Activated naive CD4-positive, alpha-beta T cell treated with anti-CD3 and anti-CD28 coated beads, Interleukin-2, amount 50 U/mL, for 24 hours (primary cell): Measurements from ENCODE around the gene ZIK1.

Experiments used
- H3K27ac Mint-ChIP-seq: one replicate; pipeline ENCODE4 v1.8.0; 2021; ENCODE audit warnings: mild to moderate bottlenecking, mixed read lengths
- H3K27me3 Mint-ChIP-seq: one replicate; pipeline ENCODE4 v1.8.0; 2021; ENCODE audit warnings: mixed read lengths
- H3K36me3 Mint-ChIP-seq: one replicate; pipeline ENCODE4 v1.8.0; 2021; ENCODE audit warnings: mixed read lengths
- H3K4me1 Mint-ChIP-seq: one replicate; pipeline ENCODE4 v1.8.0; 2021; ENCODE audit warnings: mixed read lengths
- H3K4me3 Mint-ChIP-seq: one replicate; pipeline ENCODE4 v1.8.0; 2021; ENCODE audit warnings: mild to moderate bottlenecking, mixed read lengths
- H3K9me3 Mint-ChIP-seq: one replicate; pipeline ENCODE4 v1.8.0; 2021; ENCODE audit warnings: mixed read lengths

Gene ZIK1

GRCh38 chr19:57583521-57584416, at the start of gene ZIK1:
Gene ZIK1 (plus strand): TSS chr19:57584145. CDS start chr19:57584357, 212 bp downstream.
- Mint-ChIP-seq H3K36me3 (peaks cover 49% of the 10 kb centered on the region), H3K27ac (peak within 1 kb of the TSS; percentile 88), H3K4me1 (peaks cover 22% of the 10 kb centered on the region), H3K9me3 (peaks cover 41% of the 10 kb centered on the region), H3K4me3 (peak within 1 kb of the TSS; percentile 97), H3K27me3 (no peaks in the 10 kb centered on the region)

GRCh38 chr19:57537953-57538547, 45.9 kb upstream of the ZIK1 start:
- Mint-ChIP-seq H3K27me3 (no peaks in the 10 kb centered on the region), H3K36me3 (peaks cover 90% of the 10 kb centered on the region), H3K9me3 (peaks cover 30% of the 10 kb centered on the region), H3K4me1 (no peaks in the 10 kb centered on the region), H3K27ac (no peak overlapping the region), H3K4me3 (no peak overlapping the region)

- no peaks in the 10 kb centered on the region for H3K4me1 Mint-ChIP-seq
- no peak overlapping the region for H3K27ac Mint-ChIP-seq
- H3K9me3 Mint-ChIP-seq = peaks cover 56% of the 10 kb centered on the region
- H3K36me3 Mint-ChIP-seq = peaks cover 81% of the 10 kb centered on the region
- H3K27me3 Mint-ChIP-seq = no peaks in the 10 kb centered on the region
- no peak overlapping the region for H3K4me3 Mint-ChIP-seq
Observed at GRCh38 chr19:57546513-57546912, 37.4 kb upstream of the ZIK1 start.

- Mint-ChIP-seq H3K4me3 (no peak overlapping the region), H3K36me3 (peaks cover 86% of the 10 kb centered on the region), H3K9me3 (peaks cover 43% of the 10 kb centered on the region), H3K27me3 (no peaks in the 10 kb centered on the region), H3K4me1 (peaks cover 11% of the 10 kb centered on the region), H3K27ac (no peak overlapping the region)
Observed at GRCh38 chr19:57552432-57552831, 31.5 kb upstream of the ZIK1 start.

GRCh38 chr19:57557659-57558058, 26.3 kb upstream of the ZIK1 start:
- peaks cover 56% of the 10 kb centered on the region for H3K36me3 Mint-ChIP-seq
- H3K27ac Mint-ChIP-seq = no peak overlapping the region
- H3K4me1 Mint-ChIP-seq = peaks cover 45% of the 10 kb centered on the region
- peaks cover 1% of the 10 kb centered on the region for H3K27me3 Mint-ChIP-seq
- peaks cover 29% of the 10 kb centered on the region for H3K9me3 Mint-ChIP-seq
- H3K4me3 Mint-ChIP-seq = peak overlapping the region; percentile 99

GRCh38 chr19:57558525-57558924, 25.4 kb upstream of the ZIK1 start:
- H3K36me3 Mint-ChIP-seq = peaks cover 49% of the 10 kb centered on the region
- peak overlapping the region; percentile 99 for H3K4me3 Mint-ChIP-seq
- H3K27ac Mint-ChIP-seq = peak overlapping the region; percentile 91
- peaks cover 45% of the 10 kb centered on the region for H3K4me1 Mint-ChIP-seq
- peaks cover 1% of the 10 kb centered on the region for H3K27me3 Mint-ChIP-seq
- peaks cover 26% of the 10 kb centered on the region for H3K9me3 Mint-ChIP-seq

- Mint-ChIP-seq H3K9me3 (peaks cover 26% of the 10 kb centered on the region), H3K4me3 (peak overlapping the region; percentile 99), H3K27me3 (peaks cover 1% of the 10 kb centered on the region), H3K4me1 (peaks cover 45% of the 10 kb centered on the region), H3K27ac (peak overlapping the region; percentile 91), H3K36me3 (peaks cover 46% of the 10 kb centered on the region)
Observed at GRCh38 chr19:57559008-57559403, 24.9 kb upstream of the ZIK1 start.

- Mint-ChIP-seq H3K9me3 (peaks cover 26% of the 10 kb centered on the region), H3K4me1 (peaks cover 45% of the 10 kb centered on the region), H3K27ac (peak within 1 kb of the TSS; percentile 95), H3K4me3 (peak within 1 kb of the TSS; percentile 99), H3K36me3 (peaks cover 41% of the 10 kb centered on the region), H3K27me3 (peaks cover 1% of the 10 kb centered on the region)
Observed at GRCh38 chr19:57559404-57560025, 24.4 kb upstream of the ZIK1 start, which contains the start of gene ZNF550. Gene ZNF550 (minus strand): TSS chr19:57559863. CDS start chr19:57559682, 181 bp downstream.

GRCh38 chr19:57560049-57560491, 23.9 kb upstream of the ZIK1 start:
- Mint-ChIP-seq H3K27me3 (peaks cover 1% of the 10 kb centered on the region), H3K4me3 (peak overlapping the region; percentile 99), H3K27ac (peak overlapping the region; percentile 95), H3K36me3 (peaks cover 38% of the 10 kb centered on the region), H3K4me1 (peaks cover 41% of the 10 kb centered on the region), H3K9me3 (peaks cover 21% of the 10 kb centered on the region)

GRCh38 chr19:57563547-57563946, 20.4 kb upstream of the ZIK1 start:
- Mint-ChIP-seq H3K4me1 (peaks cover 23% of the 10 kb centered on the region), H3K4me3 (no peak overlapping the region), H3K9me3 (peaks cover 27% of the 10 kb centered on the region), H3K27me3 (peaks cover 1% of the 10 kb centered on the region), H3K27ac (no peak overlapping the region), H3K36me3 (peaks cover 20% of the 10 kb centered on the region)

- H3K27me3 Mint-ChIP-seq = no peaks in the 10 kb centered on the region
- H3K27ac Mint-ChIP-seq = no peak overlapping the region
- H3K4me1 Mint-ChIP-seq = no peaks in the 10 kb centered on the region
- H3K36me3 Mint-ChIP-seq = peaks cover 21% of the 10 kb centered on the region
- no peak overlapping the region for H3K4me3 Mint-ChIP-seq
- H3K9me3 Mint-ChIP-seq = peaks cover 22% of the 10 kb centered on the region
Observed at GRCh38 chr19:57566396-57567265, 17.3 kb upstream of the ZIK1 start.

GRCh38 chr19:57570707-57571106, 13.2 kb upstream of the ZIK1 start:
- H3K36me3 Mint-ChIP-seq = peaks cover 50% of the 10 kb centered on the region
- H3K4me3 Mint-ChIP-seq = no peak overlapping the region
- no peak overlapping the region for H3K27ac Mint-ChIP-seq
- H3K9me3 Mint-ChIP-seq = peaks cover 19% of the 10 kb centered on the region
- H3K27me3 Mint-ChIP-seq = no peaks in the 10 kb centered on the region
- H3K4me1 Mint-ChIP-seq = no peaks in the 10 kb centered on the region

- Mint-ChIP-seq H3K27me3 (no peaks in the 10 kb centered on the region), H3K27ac (no peak overlapping the region), H3K9me3 (peaks cover 31% of the 10 kb centered on the region), H3K36me3 (peaks cover 63% of the 10 kb centered on the region), H3K4me3 (no peak overlapping the region), H3K4me1 (peaks cover 14% of the 10 kb centered on the region)
Observed at GRCh38 chr19:57572415-57572947, 11.5 kb upstream of the ZIK1 start.

- no peaks in the 10 kb centered on the region for H3K27me3 Mint-ChIP-seq
- no peak overlapping the region for H3K27ac Mint-ChIP-seq
- H3K9me3 Mint-ChIP-seq = peaks cover 36% of the 10 kb centered on the region
- H3K4me3 Mint-ChIP-seq = peak overlapping the region; percentile 56
- peaks cover 71% of the 10 kb centered on the region for H3K36me3 Mint-ChIP-seq
- peaks cover 27% of the 10 kb centered on the region for H3K4me1 Mint-ChIP-seq
Observed at GRCh38 chr19:57576661-57577060, 7.3 kb upstream of the ZIK1 start.
